Measurements from ENCODE around the gene ZNF354C.
"Not testable (repeated sequence)": the region's sequence is repeated elsewhere in the genome, so short reads cannot be mapped to it uniquely, and the experiment has no call there.

Gene ZNF354C

GRCh38 chr5:179060116-179061008 lies at the start of gene ZNF354C:
TSS of gene ZNF354C (plus strand) at chr5:179060373. CDS start at chr5:179062069, 1,696 bp downstream.
- DNase-seq = peak; percentile 26 to 42

- DNase-seq = peak; percentile 62 to 66
Observed at GRCh38 chr5:179023528-179024189, 36.5 kb upstream of the ZNF354C start, which contains the start of gene ZNF879. TSS of gene ZNF879 (plus strand) at chr5:179023804. CDS start at chr5:179025005, 1,201 bp downstream.

- no peak for DNase-seq
Observed at GRCh38 chr5:179033004-179033580, 27.1 kb upstream of the ZNF354C start.

- no peak for DNase-seq
Observed at GRCh38 chr5:179044765-179045164, 15.4 kb upstream of the ZNF354C start.

GRCh38 chr5:179051784-179052183 lies 8.4 kb upstream of the ZNF354C start:
- DNase-seq = no peak

- no peak for DNase-seq
Observed at GRCh38 chr5:179054036-179054785, 6.0 kb upstream of the ZNF354C start.

GRCh38 chr5:179054876-179055275 lies 5.3 kb upstream of the ZNF354C start:
- DNase-seq = no peak

- DNase-seq = no peak
Observed at GRCh38 chr5:179055436-179055835, 4.7 kb upstream of the ZNF354C start.

GRCh38 chr5:179055841-179056240 lies 4.3 kb upstream of the ZNF354C start:
- no peak for DNase-seq

GRCh38 chr5:179061025-179061424 lies 852 bp downstream of the ZNF354C start:
- DNase-seq = no peak

- no peak for DNase-seq
Observed at GRCh38 chr5:179065703-179066102, 5.5 kb downstream of the ZNF354C start.

- DNase-seq = no peak
Observed at GRCh38 chr5:179079165-179079987, 19.2 kb downstream of the ZNF354C start.

GRCh38 chr5:179080724-179081123 lies 20.6 kb downstream of the ZNF354C start:
- DNase-seq = no peak

GRCh38 chr5:179089502-179089901 lies 29.3 kb downstream of the ZNF354C start:
- no peak for DNase-seq

- not testable (repeated sequence) for DNase-seq
Observed at GRCh38 chr5:179101282-179101681, 41.1 kb downstream of the ZNF354C start.

GRCh38 chr5:179110528-179110927 lies 50.4 kb downstream of the ZNF354C start:
- no peak for DNase-seq

GRCh38 chr5:179111267-179112207 lies 51.4 kb downstream of the ZNF354C start:
- no peak for DNase-seq

- no peak for DNase-seq
Observed at GRCh38 chr5:179112469-179113142, 52.4 kb downstream of the ZNF354C start.

GRCh38 chr5:179113143-179113530 lies 53.0 kb downstream of the ZNF354C start:
- DNase-seq = no peak
